BJ (cell line): ENCODE results near the gene FOXN3. TPM values are rescaled to one million over a fixed set of nuclear protein-coding genes. Genes with fewer than 3 reads are reported as not detected.
A peak's percentile ranks its signal among the peaks of the same experiment; 100 is the strongest.

Source experiments
- CTCF ChIA-PET: fragments of 350-600 bp; formaldehyde crosslinking; extraction: SDS; loops from one replicate; lab custom pipeline; 2021; ENCODE audit warnings: antibody characterized with exemption, inconsistent platforms; lab: Yijun Ruan, JAX
- POLR2A ChIA-PET: fragments of 300-600 bp; sonication (Branson Sonifier 250); formaldehyde crosslinking; extraction: SDS; loops from one replicate; lab custom pipeline; 2021; ENCODE audit warnings: antibody characterized with exemption; lab: Charles Lee
- DNase-seq: peaks from one replicate; pipeline ENCODE4 v3.0.0-alpha.2; 2011; ENCODE audit warnings: low read depth
- H3K27me3 ChIP-seq: 2 replicates; pipeline ENCODE4 v1.6.0; 2011; ENCODE audit warnings: low read length; ENCODE audit not compliant: control insufficient read depth, insufficient read depth
- H3K36me3 ChIP-seq: 2 replicates; pipeline ENCODE4 v1.5.1; 2011; ENCODE audit warnings: low read length; ENCODE audit not compliant: control insufficient read depth, insufficient read depth
- H3K4me3 ChIP-seq: 2 replicates; pipeline ENCODE4 v1.5.1; 2011; ENCODE audit warnings: low read depth, mild to moderate bottlenecking, control low read depth, low read length
- CTCF ChIP-seq: IDR thresholded peaks from 2 replicates; pipeline ENCODE4 v1.5.1; 2011; ENCODE audit warnings: low read depth, mild to moderate bottlenecking, control low read depth, inconsistent platforms, low read length, moderate library complexity; ENCODE audit not compliant: insufficient read depth
- polyA plus RNA-seq: library from polyadenylated mRNA; depleted of rRNA; stranded (reverse); fragments of >200 nt; gene quantifications from 2 replicates; pipeline ENCODE4 v1.2.3, GENCODE V29; 2011

The FOXN3 gene
- polyA plus RNA-seq, 1 experiment: 30.2 TPM

- Histone ChIP-seq H3K27me3 (no peaks in the 10 kb centered on the region), H3K36me3 (no peaks in the 10 kb centered on the region), H3K4me3 (no peak overlapping the region)
- POLR2A ChIA-PET: no interaction called here
- TF ChIP-seq CTCF: no peak
- no peak for DNase-seq
- CTCF ChIA-PET: interaction anchor here (1.0 kb wide), 1 partner anchor 24 kb away, joined by 3 read pairs; no protein-coding TSS in a partner anchor
Measured at GRCh38 chr14:89241257-89241656, 175.8 kb downstream of the FOXN3 start.

- Histone ChIP-seq H3K27me3 (no peaks in the 10 kb centered on the region), H3K4me3 (no peak overlapping the region), H3K36me3 (no peaks in the 10 kb centered on the region)
- no peak for DNase-seq
- ChIA-PET POLR2A (no interaction called here), CTCF (interaction anchor here (1.0 kb wide), 1 partner anchor 12 kb away, joined by 4 read pairs; no protein-coding TSS in a partner anchor)
- TF ChIP-seq CTCF: no peak
Measured at GRCh38 chr14:89240414-89240813, 176.6 kb downstream of the FOXN3 start.

GRCh38 chr14:89239023-89239422, 178.0 kb downstream of the FOXN3 start:
- TF ChIP-seq CTCF: no peak
- no peak for DNase-seq
- H3K27me3 ChIP-seq: no peaks in the 10 kb centered on the region
- H3K4me3 ChIP-seq: no peak overlapping the region
- ChIA-PET POLR2A (no interaction called here), CTCF (interaction anchor here (1.1 to 1.4 kb wide), 2 partner anchors 10 to 199 kb away, joined by 3 to 4 read pairs; no protein-coding TSS in a partner anchor)
- H3K36me3 ChIP-seq: no peaks in the 10 kb centered on the region

- Histone ChIP-seq H3K27me3 (no peaks in the 10 kb centered on the region), H3K4me3 (no peak overlapping the region), H3K36me3 (no peaks in the 10 kb centered on the region)
- no peak for DNase-seq
- ChIA-PET CTCF (interaction anchor here (0.6 to 2.3 kb wide), 9 partner anchors 9 to 685 kb away, joined by 3 to 9 read pairs (median 3); no protein-coding TSS in a partner anchor), POLR2A (no interaction called here)
- peak; percentile 51 for TF ChIP-seq CTCF
Measured at GRCh38 chr14:89237921-89238529, 179.0 kb downstream of the FOXN3 start.

- Histone ChIP-seq H3K36me3 (no peaks in the 10 kb centered on the region; the same call in 1 of the 2 replicates), H3K27me3 (no peaks in the 10 kb centered on the region), H3K4me3 (no peak overlapping the region)
- no peak for DNase-seq
- no peak for TF ChIP-seq CTCF
- ChIA-PET CTCF (interaction anchor here (1.0 to 2.3 kb wide), 5 partner anchors 11 to 569 kb away, joined by 3 to 9 read pairs (median 3); no protein-coding TSS in a partner anchor), POLR2A (no interaction called here)
Measured at GRCh38 chr14:89236851-89237250, 180.2 kb downstream of the FOXN3 start.
